Liver (tissue), 9 donors: ENCODE results near the gene CDC42. TPM values are rescaled to one million over a fixed set of nuclear protein-coding genes. Genes with fewer than 3 reads are reported as not detected.
A peak's percentile ranks its signal among the peaks of the same experiment; 100 is the strongest.

Experiments used
- DNase-seq: peaks from one replicate; pipeline ENCODE4 v3.0.0-alpha.2; 2017; ENCODE audit warnings: low spot score
- H3K27ac ChIP-seq, 2 donors: one replicate each; pipeline ENCODE4 v1.7.0; 2013; ENCODE audit warnings: inconsistent platforms in 2 of 2, low read length in 2 of 2, control low read depth in 1 of 2, low read depth in 1 of 2, mild to moderate bottlenecking in 1 of 2
- H3K27me3 ChIP-seq, 4 donors: one replicate each; pipeline versions ENCODE4 v1.6.1 to v1.7.0; 2013; ENCODE audit warnings: low read length in 3 of 4, inconsistent platforms in 1 of 4, mild to moderate bottlenecking in 1 of 4, moderate library complexity in 1 of 4; ENCODE audit not compliant: control insufficient read depth in 4 of 4, insufficient read depth in 4 of 4
- H3K36me3 ChIP-seq, 4 donors: one replicate each; pipeline versions ENCODE4 v1.6.1 to v1.7.0; 2013; ENCODE audit warnings: low read length in 3 of 4, mild to moderate bottlenecking in 3 of 4, low read depth in 1 of 4, moderate library complexity in 1 of 4; ENCODE audit not compliant: control insufficient read depth in 4 of 4, insufficient read depth in 3 of 4
- H3K4me1 ChIP-seq, 4 donors: one replicate each; pipeline versions ENCODE4 v1.6.1 to v1.7.0; 2013; ENCODE audit warnings: low read length in 3 of 4, mild to moderate bottlenecking in 3 of 4, moderate library complexity in 1 of 4; ENCODE audit not compliant: control insufficient read depth in 4 of 4, insufficient read depth in 4 of 4
- H3K4me3 ChIP-seq, 3 donors: one replicate each; pipeline versions ENCODE4 v1.6.1 to v1.7.0; 2013; ENCODE audit warnings: low read length in 3 of 3, control low read depth in 1 of 3, low read depth in 1 of 3, mild to moderate bottlenecking in 1 of 3
- H3K9ac ChIP-seq, 2 donors: one replicate each; pipeline ENCODE4 v1.7.0; 2013; ENCODE audit warnings: low read length in 2 of 2, mild to moderate bottlenecking in 2 of 2, moderate library complexity in 2 of 2, control low read depth in 1 of 2, low read depth in 1 of 2
- H3K9me3 ChIP-seq, 4 donors: one replicate each; pipeline versions ENCODE4 v1.6.1 to v1.7.0; 2013; ENCODE audit warnings: low read length in 3 of 4; ENCODE audit not compliant: control insufficient read depth in 4 of 4
- ATF3 ChIP-seq: IDR thresholded peaks from 2 replicates; pipeline ENCODE4 v1.6.1; 2016; ENCODE audit warnings: antibody characterized with exemption
- CTCF ChIP-seq: fragments of 150-350 bp; IDR thresholded peaks from 2 replicates; pipeline ENCODE4 v1.5.1; 2017; ENCODE audit warnings: improper control_type of control experiment, low read depth, low read length; ENCODE audit not compliant: missing input control
- EGR1 ChIP-seq, 2 donors: IDR thresholded peaks; 2 replicates each; pipeline ENCODE4 v1.6.1; 2016 to 2018; ENCODE audit warnings: antibody characterized with exemption in 2 of 2, low read depth in 2 of 2
- FOXA1 ChIP-seq: IDR thresholded peaks from 2 replicates; pipeline ENCODE4 v1.6.1; 2016; ENCODE audit warnings: antibody characterized with exemption
- GABPA ChIP-seq, 2 donors: IDR thresholded peaks in 1 of 2; conservative IDR thresholded peaks in 1 of 2; 2 replicates each; pipeline ENCODE4 v1.6.1; 2016; ENCODE audit warnings: antibody characterized with exemption in 2 of 2, mild to moderate bottlenecking in 1 of 2, moderate library complexity in 1 of 2
- JUND ChIP-seq, 2 donors: IDR thresholded peaks; 2 replicates each; pipeline ENCODE4 v1.6.1; 2016; ENCODE audit warnings: antibody characterized with exemption in 2 of 2
- MAX ChIP-seq: IDR thresholded peaks from 2 replicates; pipeline ENCODE4 v1.6.1; 2016; ENCODE audit warnings: antibody characterized with exemption
- RAD21 ChIP-seq, 2 donors: IDR thresholded peaks; 2 replicates each; pipeline ENCODE4 v1.6.1; 2016; ENCODE audit warnings: antibody characterized with exemption in 2 of 2, mild to moderate bottlenecking in 2 of 2
- REST ChIP-seq: IDR thresholded peaks from 2 replicates; pipeline ENCODE4 v1.6.1; 2016; ENCODE audit warnings: antibody characterized with exemption, mild to moderate bottlenecking
- RXRA ChIP-seq, 2 donors: IDR thresholded peaks; 2 replicates each; pipeline ENCODE4 v1.6.1; 2017 to 2018; ENCODE audit warnings: antibody characterized with exemption in 2 of 2, mild to moderate bottlenecking in 1 of 2
- SP1 ChIP-seq: IDR thresholded peaks from 2 replicates; pipeline ENCODE4 v1.6.1; 2018; ENCODE audit warnings: antibody characterized with exemption, mild to moderate bottlenecking
- YY1 ChIP-seq: IDR thresholded peaks from 2 replicates; pipeline ENCODE4 v1.6.1; 2016; ENCODE audit warnings: antibody characterized with exemption, mild to moderate bottlenecking
- ZBTB33 ChIP-seq: IDR thresholded peaks from 2 replicates; pipeline ENCODE4 v1.6.1; 2016; ENCODE audit warnings: antibody characterized with exemption
- WGBS: extraction: QIAGEN DNeasy Blood & Tissue Kit; methylation state at CpG from one replicate; pipeline ENCODE4 v1.1.7; 2013; 5-methylcytosine and 5-hydroxymethylcytosine counted together
- polyA plus RNA-seq, 2 donors: library from polyadenylated mRNA; stranded (reverse) in 1 of 2; unstranded in 1 of 2; fragments of 200-250 nt in 1 of 2; fragments of >200 nt in 1 of 2; fragmentation: Nextera tagmentation in 1 of 2; extraction: Ambion mirVana in 1 of 2; gene quantifications; one replicate each; pipeline versions ENCODE4 v1.2.1 to v1.2.3, GENCODE V29; 2013 to 2015
- total RNA-seq, 2 donors: library from RNA; depleted of rRNA; stranded (reverse); fragments of >200 nt; gene quantifications; one replicate each; pipeline ENCODE4 v1.2.3, GENCODE V29; 2014
- donor health status: healthy.
- donor health status: healthy.
- donor health status: healthy.
- donor health status: healthy.
- donor health status: healthy.

CDC42 gene
- total and polyA plus RNA-seq, 4 donors = 40.3 to 140 (median 69.0) TPM

GRCh38 chr1:22105611-22106207, 53.2 kb downstream of the CDC42 start:
- WGBS = 65% methylated on average over 5 of the region's 5 CpGs
- peaks cover 0 to 4% (median under 1%) of the 10 kb centered on the region in 4 donors for H3K36me3 ChIP-seq
- DNase-seq = no peak
- no peak overlapping the region for H3K9ac ChIP-seq
- no peak overlapping the region for H3K27ac ChIP-seq
- H3K9me3 ChIP-seq = no peaks in the 10 kb centered on the region
- H3K27me3 ChIP-seq = no peaks in the 10 kb centered on the region
- no peak overlapping the region for H3K4me3 ChIP-seq
- H3K4me1 ChIP-seq = no peaks in the 10 kb centered on the region
- peak; percentile 87 to 89 for TF ChIP-seq RAD21 (IDR thresholded peaks at IDR 0.05)
- TF ChIP-seq CTCF = peak; percentile 79
- no peak for TF ChIP-seq MAX

GRCh38 chr1:22107126-22107525, 54.6 kb downstream of the CDC42 start:
- WGBS = 95% methylated on average over 5 of the region's 5 CpGs
- TF ChIP-seq GABPA (IDR thresholded peaks at IDR 0.05 in 1 of 2, conservative IDR thresholded peaks at IDR 0.05 in 1 of 2) = no peak
- no peak for TF ChIP-seq FOXA1
- TF ChIP-seq REST = no peak
- TF ChIP-seq YY1 = no peak
- TF ChIP-seq ATF3 = no peak
- no peak for TF ChIP-seq EGR1 (IDR thresholded peaks at IDR 0.05; ENCODE audit: low read depth in 2 of 2)
- TF ChIP-seq ZBTB33 = no peak
- no peak for TF ChIP-seq CTCF
- TF ChIP-seq MAX = no peak
- no peak for TF ChIP-seq SP1
- no peak for TF ChIP-seq JUND (IDR thresholded peaks at IDR 0.05)
- TF ChIP-seq RXRA (IDR thresholded peaks at IDR 0.05) = no peak
- peaks cover 0 to 2% (median under 1%) of the 10 kb centered on the region in 4 donors for H3K36me3 ChIP-seq

More at GRCh38 chr1:22107126-22107525, 54.6 kb downstream of the CDC42 start:
- no peaks in the 10 kb centered on the region for H3K27me3 ChIP-seq
- no peak overlapping the region for H3K4me3 ChIP-seq
- no peak for DNase-seq
- H3K9me3 ChIP-seq = no peaks in the 10 kb centered on the region
- no peak overlapping the region for H3K27ac ChIP-seq
- H3K4me1 ChIP-seq = no peaks in the 10 kb centered on the region
- no peak overlapping the region for H3K9ac ChIP-seq
